Renal cortical epithelial cell (primary cell): ENCODE results near the gene CDC45. TPM values are rescaled to one million over a fixed set of nuclear protein-coding genes. Genes with fewer than 3 reads are reported as not detected.
"Not testable (repeated sequence)": the region's sequence is repeated elsewhere in the genome, so short reads cannot be mapped to it uniquely, and the experiment has no call there.

ENCODE experiments used
- DNase-seq: peaks from one replicate; pipeline ENCODE4 v3.0.0-alpha.2; 2011; ENCODE audit warnings: low read depth
- total RNA-seq: library from RNA; depleted of rRNA; stranded (reverse); fragments of >200 nt; gene quantifications from 2 replicates; pipeline ENCODE4 v1.2.3, GENCODE V29; 2014

Gene CDC45
- total RNA-seq, result 0.70 and 19.3 TPM in 2 replicates

- peak; percentile 97 for DNase-seq
These were observed at the start of gene CDC45 for GRCh38 chr22:19479355-19480172. Gene CDC45, plus strand, starts transcription at chr22:19479920. Its CDS starts 49 bp downstream, at chr22:19479969.

- peak; percentile 39 for DNase-seq
These were observed 49.5 kb upstream of the CDC45 start for GRCh38 chr22:19429950-19430889.

GRCh38 chr22:19430890-19431541, 48.7 kb upstream of the CDC45 start:
- DNase-seq, result no peak

GRCh38 chr22:19431649-19432132, 48.0 kb upstream of the CDC45 start, which contains the start of gene HIRA:
Gene HIRA, minus strand, starts transcription at chr22:19431733. Its CDS starts 257 bp downstream, at chr22:19431476.
- peak; percentile 69 for DNase-seq

GRCh38 chr22:19432133-19432851, 47.4 kb upstream of the CDC45 start, which contains the start of gene MRPL40:
Gene MRPL40, plus strand, starts transcription at chr22:19432545. Its CDS starts 10 bp downstream, at chr22:19432555.
- DNase-seq, result peak; percentile 69

GRCh38 chr22:19434401-19434800, 45.3 kb upstream of the CDC45 start:
- peak; percentile 45 for DNase-seq

- no peak for DNase-seq
These were observed 44.7 kb upstream of the CDC45 start for GRCh38 chr22:19434829-19435580.

GRCh38 chr22:19436444-19437161, 43.1 kb upstream of the CDC45 start:
- not testable (repeated sequence) for DNase-seq

- no peak for DNase-seq
These were observed 41.4 kb upstream of the CDC45 start for GRCh38 chr22:19438298-19438697.

GRCh38 chr22:19440411-19441195, 39.1 kb upstream of the CDC45 start:
- DNase-seq, result no peak

- no peak for DNase-seq
These were observed 37.6 kb upstream of the CDC45 start for GRCh38 chr22:19442166-19442565.

- no peak for DNase-seq
These were observed 36.0 kb upstream of the CDC45 start for GRCh38 chr22:19443544-19444211.

GRCh38 chr22:19445279-19445982, 34.3 kb upstream of the CDC45 start:
- not testable (repeated sequence) for DNase-seq

GRCh38 chr22:19446603-19447329, 33.0 kb upstream of the CDC45 start:
- no peak for DNase-seq

- DNase-seq, result peak; percentile 89
These were observed 32.2 kb upstream of the CDC45 start, which contains the start of gene C22orf39 for GRCh38 chr22:19447330-19448075. Gene C22orf39, minus strand, starts transcription at chr22:19447711. Its CDS starts 23 bp downstream, at chr22:19447688.

- DNase-seq, result peak; percentile 58
These were observed 31.6 kb upstream of the CDC45 start for GRCh38 chr22:19448076-19448607.
